SK-N-SH (cell line): Measurements from ENCODE around the gene BCL7C.

Experiments used
- EP300 ChIP-seq, 2 experiments: IDR thresholded peaks; 2 replicates each; pipeline versions ENCODE4 v1.4.0 to v1.6.1; 2012; ENCODE audit warnings: borderline replicate concordance in 1 of 2, low read depth in 1 of 2, low read length in 1 of 2
- GABPA ChIP-seq: IDR thresholded peaks from 2 replicates; pipeline ENCODE4 v1.4.0; 2012; ENCODE audit warnings: low read depth, mild to moderate bottlenecking
- MXI1 ChIP-seq: IDR thresholded peaks from 2 replicates; pipeline ENCODE4 v1.6.1; 2012; ENCODE audit warnings: mild to moderate bottlenecking, low read depth, low read length, improper control_type of control experiment
- NRF1 ChIP-seq: IDR thresholded peaks from 2 replicates; pipeline ENCODE4 v1.6.1; 2012; ENCODE audit warnings: low read depth, mild to moderate bottlenecking, low read length
- POLR2AphosphoS5 ChIP-seq: IDR thresholded peaks from 2 replicates; pipeline ENCODE4 v1.6.1; 2012; ENCODE audit warnings: low read depth, low read length
- RFX5 ChIP-seq: IDR thresholded peaks from 2 replicates; pipeline ENCODE4 v1.6.1; 2012; ENCODE audit warnings: mild to moderate bottlenecking, improper control_type of control experiment, low read length
- SMC3 ChIP-seq: IDR thresholded peaks from 2 replicates; pipeline ENCODE4 v1.6.1; 2012; ENCODE audit warnings: low read depth, low read length, improper control_type of control experiment
- TEAD4 ChIP-seq: IDR thresholded peaks from 2 replicates; pipeline ENCODE4 v1.4.0; 2012; ENCODE audit warnings: mild to moderate bottlenecking, borderline replicate concordance; ENCODE audit not compliant: insufficient read depth
- YY1 ChIP-seq: IDR thresholded peaks from 2 replicates; pipeline ENCODE4 v1.4.0; 2012; ENCODE audit warnings: low read depth, mild to moderate bottlenecking
- TF ChIP-seq, protein P1 (sequence below): fragments of 200-600 bp; sonication (generic); IDR thresholded peaks from 2 replicates; pipeline ENCODE4 v1.6.1; 2017; ENCODE audit warnings: antibody characterized with exemption, mild to moderate bottlenecking, moderate library complexity
- TF ChIP-seq, protein P2 (sequence below): IDR thresholded peaks from 2 replicates; pipeline ENCODE4 v1.4.0; 2012; ENCODE audit warnings: low read depth
- TF ChIP-seq, protein P3 (sequence below): fragments of 150-350 bp; IDR thresholded peaks from 2 replicates; pipeline ENCODE4 v1.6.1; 2016; ENCODE audit warnings: mild to moderate bottlenecking, low read depth, low read length

DNA sequence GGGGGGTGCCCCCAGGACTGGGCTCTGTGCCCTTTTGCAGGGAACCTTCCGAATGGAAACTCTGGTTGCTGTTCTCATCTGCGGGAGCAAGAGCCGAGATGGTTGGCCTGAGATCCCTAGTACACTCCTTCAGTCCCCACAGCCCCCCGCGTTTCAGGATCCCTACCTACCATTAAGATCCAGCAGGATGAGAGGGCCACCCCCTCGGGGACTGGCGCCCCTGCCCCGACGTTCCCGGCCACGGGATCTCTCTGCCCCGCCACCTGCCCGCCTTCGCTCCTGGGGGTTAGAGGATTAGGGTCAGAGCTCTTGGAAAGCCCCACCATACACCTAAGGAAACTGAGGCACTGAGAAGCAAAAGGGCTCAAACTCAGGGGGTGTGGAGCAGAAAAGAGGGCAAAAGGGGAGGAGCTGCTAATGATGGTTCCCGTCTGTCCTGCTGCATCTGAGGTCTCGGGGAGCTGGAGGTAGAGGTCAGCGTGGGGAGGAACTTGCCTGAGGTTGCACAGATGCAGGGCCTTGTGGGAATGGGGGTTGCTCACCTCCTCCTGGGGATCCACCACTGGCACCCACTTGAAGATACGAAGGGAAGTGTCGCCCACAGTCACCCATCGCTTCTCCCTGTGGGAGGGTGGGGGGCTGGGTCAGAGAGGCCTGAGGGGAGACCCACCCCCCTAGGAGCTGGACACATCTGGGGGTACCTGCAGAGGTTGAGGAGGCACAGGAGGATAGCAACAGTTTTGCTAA lies 1.0 kb downstream of the BCL7C start:
- TF ChIP-seq GABPA (no peak), EP300 (IDR thresholded peaks at IDR 0.05; ENCODE audit: borderline replicate concordance in 1 of 2, low read depth in 1 of 2, low read length in 1 of 2) (no peak), SMC3 (no peak), NRF1 (no peak), TEAD4 (no peak), MXI1 (no peak), YY1 (no peak), POLR2AphosphoS5 (no peak), RFX5 (no peak)
- TF ChIP-seq, protein P1, sequence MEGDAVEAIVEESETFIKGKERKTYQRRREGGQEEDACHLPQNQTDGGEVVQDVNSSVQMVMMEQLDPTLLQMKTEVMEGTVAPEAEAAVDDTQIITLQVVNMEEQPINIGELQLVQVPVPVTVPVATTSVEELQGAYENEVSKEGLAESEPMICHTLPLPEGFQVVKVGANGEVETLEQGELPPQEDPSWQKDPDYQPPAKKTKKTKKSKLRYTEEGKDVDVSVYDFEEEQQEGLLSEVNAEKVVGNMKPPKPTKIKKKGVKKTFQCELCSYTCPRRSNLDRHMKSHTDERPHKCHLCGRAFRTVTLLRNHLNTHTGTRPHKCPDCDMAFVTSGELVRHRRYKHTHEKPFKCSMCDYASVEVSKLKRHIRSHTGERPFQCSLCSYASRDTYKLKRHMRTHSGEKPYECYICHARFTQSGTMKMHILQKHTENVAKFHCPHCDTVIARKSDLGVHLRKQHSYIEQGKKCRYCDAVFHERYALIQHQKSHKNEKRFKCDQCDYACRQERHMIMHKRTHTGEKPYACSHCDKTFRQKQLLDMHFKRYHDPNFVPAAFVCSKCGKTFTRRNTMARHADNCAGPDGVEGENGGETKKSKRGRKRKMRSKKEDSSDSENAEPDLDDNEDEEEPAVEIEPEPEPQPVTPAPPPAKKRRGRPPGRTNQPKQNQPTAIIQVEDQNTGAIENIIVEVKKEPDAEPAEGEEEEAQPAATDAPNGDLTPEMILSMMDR = no peak
- TF ChIP-seq, protein P2, sequence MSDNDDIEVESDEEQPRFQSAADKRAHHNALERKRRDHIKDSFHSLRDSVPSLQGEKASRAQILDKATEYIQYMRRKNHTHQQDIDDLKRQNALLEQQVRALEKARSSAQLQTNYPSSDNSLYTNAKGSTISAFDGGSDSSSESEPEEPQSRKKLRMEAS = no peak
- TF ChIP-seq, protein P3, sequence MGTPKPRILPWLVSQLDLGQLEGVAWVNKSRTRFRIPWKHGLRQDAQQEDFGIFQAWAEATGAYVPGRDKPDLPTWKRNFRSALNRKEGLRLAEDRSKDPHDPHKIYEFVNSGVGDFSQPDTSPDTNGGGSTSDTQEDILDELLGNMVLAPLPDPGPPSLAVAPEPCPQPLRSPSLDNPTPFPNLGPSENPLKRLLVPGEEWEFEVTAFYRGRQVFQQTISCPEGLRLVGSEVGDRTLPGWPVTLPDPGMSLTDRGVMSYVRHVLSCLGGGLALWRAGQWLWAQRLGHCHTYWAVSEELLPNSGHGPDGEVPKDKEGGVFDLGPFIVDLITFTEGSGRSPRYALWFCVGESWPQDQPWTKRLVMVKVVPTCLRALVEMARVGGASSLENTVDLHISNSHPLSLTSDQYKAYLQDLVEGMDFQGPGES = no peak
